Endothelial cell of umbilical vein (primary cell): ENCODE results near the gene NFIL3. TPM values are rescaled to one million over a fixed set of nuclear protein-coding genes. Genes with fewer than 3 reads are reported as not detected.
"Not testable (repeated sequence)": the region's sequence is repeated elsewhere in the genome, so short reads cannot be mapped to it uniquely, and the experiment has no call there.

Source experiments
- BruUV-seq: library from RNA; stranded (reverse); fragments of 400-500 nt; replicated peaks from 2 replicates; lab custom pipeline; 2021; lab: Mats Ljungman, UMichigan
- CTCF ChIA-PET: fragments of 300-600, 350-600 bp; sonication (Branson Sonifier 250); formaldehyde crosslinking; loops from one replicate; lab custom pipeline; 2021; ENCODE audit warnings: antibody characterized with exemption, inconsistent platforms; lab: Charles Lee
- POLR2A ChIA-PET: fragments of 300-600, 350-600 bp; sonication (Branson Sonifier 250); formaldehyde crosslinking; loops from one replicate; lab custom pipeline; 2021; ENCODE audit warnings: antibody characterized with exemption, inconsistent platforms; lab: Charles Lee
- DNase-seq: peaks from one replicate; pipeline ENCODE4 v3.0.0-alpha.2; 2011; ENCODE audit warnings: low read depth, low spot score
- FAIRE-seq: peaks from 2 replicates; lab custom pipeline; 2011; peaks lifted over from hg19 to GRCh38; lab: Jason Lieb, UNC
- H2AFZ ChIP-seq: 2 replicates; pipeline ENCODE4 v1.6.0; 2012; ENCODE audit warnings: low read depth, low read length, control low read depth, inconsistent platforms
- H3K27ac ChIP-seq: 2 replicates; pipeline ENCODE4 v1.5.1; 2011; ENCODE audit warnings: low read depth, mild to moderate bottlenecking, control low read depth, low read length, moderate library complexity; ENCODE audit not compliant: insufficient read depth
- H3K27me3 ChIP-seq, 2 experiments: 2 replicates each; pipeline versions ENCODE4 v1.6.0 to v1.6.1; 2011; ENCODE audit warnings: low read length in 2 of 2, mixed read lengths in 1 of 2; ENCODE audit not compliant: control insufficient read depth in 2 of 2, insufficient read depth in 2 of 2
- H3K36me3 ChIP-seq, 2 experiments: 2 replicates in 1 of 2; 3 replicates in 1 of 2; pipeline ENCODE4 v1.5.1; 2011; ENCODE audit warnings: low read length in 2 of 2, mild to moderate bottlenecking in 1 of 2, moderate library complexity in 1 of 2; ENCODE audit not compliant: control insufficient read depth in 2 of 2, insufficient read depth in 2 of 2; ENCODE audit errors: extremely low read depth in 1 of 2
- H3K4me1 ChIP-seq: 3 replicates; pipeline ENCODE4 v1.5.1; 2011; ENCODE audit warnings: mild to moderate bottlenecking, low read length; ENCODE audit not compliant: control insufficient read depth, insufficient read depth; ENCODE audit errors: extremely low read depth
- H3K4me2 ChIP-seq: 2 replicates; pipeline ENCODE4 v1.6.1; 2011; ENCODE audit warnings: low read length, control low read depth, mixed read lengths; ENCODE audit not compliant: insufficient read depth
- H3K4me3 ChIP-seq, 3 experiments: fragments of 200-600 bp in 1 of 3; sonication (generic), shearing (Covaris generic) in 1 of 3; replicated peaks in 1 of 3; 2 replicates each; pipeline ENCODE4 v1.5.1; 2011 to 2016; ENCODE audit warnings: control low read depth in 3 of 3, low read length in 3 of 3, mild to moderate bottlenecking in 2 of 3, inconsistent platforms in 1 of 3, low read depth in 1 of 3, moderate library complexity in 1 of 3; ENCODE audit not compliant: insufficient read depth in 1 of 3
- H3K79me2 ChIP-seq: 2 replicates; pipeline ENCODE4 v1.6.0; 2012; ENCODE audit warnings: low read length, inconsistent platforms; ENCODE audit not compliant: control insufficient read depth, insufficient read depth
- H3K9ac ChIP-seq: replicated peaks from 2 replicates; pipeline ENCODE3; 2011; ENCODE audit warnings: low read length, control low read depth; ENCODE audit not compliant: insufficient read depth; ENCODE audit errors: extremely low read depth
- H3K9me1 ChIP-seq: replicated peaks from 3 replicates; pipeline ENCODE4 v1.6.0; 2011; ENCODE audit warnings: mild to moderate bottlenecking, low read length; ENCODE audit not compliant: control insufficient read depth, insufficient read depth; ENCODE audit errors: extremely low read depth
- H3K9me3 ChIP-seq: replicated peaks from 2 replicates; pipeline ENCODE4 v1.5.1; 2012; ENCODE audit warnings: low read length, inconsistent platforms; ENCODE audit not compliant: control insufficient read depth, insufficient read depth
- H4K20me1 ChIP-seq: replicated peaks from 2 replicates; pipeline ENCODE3; 2011; ENCODE audit warnings: mild to moderate bottlenecking, low read length; ENCODE audit not compliant: control insufficient read depth, insufficient read depth; ENCODE audit errors: extremely low read depth
- EZH2 ChIP-seq: IDR thresholded peaks from 2 replicates; pipeline ENCODE4 v1.6.1; 2012; ENCODE audit warnings: borderline replicate concordance, low read depth, mild to moderate bottlenecking, moderate library complexity, low read length, inconsistent platforms; ENCODE audit not compliant: severe bottlenecking
- FOS ChIP-seq: IDR thresholded peaks from 2 replicates; pipeline ENCODE4 v1.6.1; 2011; ENCODE audit warnings: mild to moderate bottlenecking, low read length, moderate library complexity, borderline replicate concordance; ENCODE audit not compliant: insufficient read depth
- GATA2 ChIP-seq: IDR thresholded peaks from 2 replicates; pipeline ENCODE4 v1.7.0; 2011; ENCODE audit warnings: low read depth, mild to moderate bottlenecking, moderate library complexity, mixed read lengths, low read length; ENCODE audit not compliant: insufficient read length, insufficient read depth
- JUN ChIP-seq: IDR thresholded peaks from 2 replicates; pipeline ENCODE4 v1.6.1; 2011; ENCODE audit warnings: borderline replicate concordance, low read depth; ENCODE audit not compliant: insufficient read length, insufficient read depth
- MYC ChIP-seq: IDR thresholded peaks from one replicate; pipeline ENCODE4 v1.6.1; 2011; ENCODE audit warnings: mild to moderate bottlenecking, low read depth, low read length
- POLR2A ChIP-seq: IDR thresholded peaks from 2 replicates; pipeline ENCODE4 v1.6.1; 2012; ENCODE audit warnings: low read depth, mild to moderate bottlenecking, control low read depth, low read length
- POLR2AphosphoS5 ChIP-seq: IDR thresholded peaks from 2 replicates; pipeline ENCODE4 v1.6.1; 2012; ENCODE audit warnings: low read depth, mild to moderate bottlenecking, control low read depth, low read length, moderate library complexity; ENCODE audit not compliant: insufficient read depth
- dilution Hi-C: fragments of 300-500 bp; cut with MboI; formaldehyde crosslinking; loops from one replicate; pipeline ENCODE4 v1.15.0; 2019; ENCODE audit warnings: low sequenced_read_pairs; ENCODE audit not compliant: extremely low pct_ligation_motif_present
- intact Hi-C: fragments of 100-400 bp; cut with micrococcal nuclease; formaldehyde crosslinking; loops from one replicate; pipeline ENCODE4 v1.10.0; 2022
- polyA plus RNA-seq, 4 experiments: library from polyadenylated mRNA; depleted of rRNA in 3 of 4; stranded (reverse) in 3 of 4; unstranded in 1 of 4; fragments of >200 nt; gene quantifications; 2 replicates each; pipeline versions ENCODE4 v1.2.1 to v1.2.3, GENCODE V29; 2011 to 2012; ENCODE audit warnings: missing spikeins in 1 of 4
- total RNA-seq: library from RNA; stranded (reverse); gene quantifications from 2 replicates; pipeline ENCODE4 v1.2.3, GENCODE V29; 2021
- TF ChIP-seq, protein P1 (sequence below): IDR thresholded peaks from 2 replicates; pipeline ENCODE4 v1.6.1; 2011; ENCODE audit not compliant: insufficient read depth, insufficient read length
- TF ChIP-seq, protein P2 (sequence below), 2 donors: IDR thresholded peaks; 1 replicate in 1 of 2; 2 replicates in 1 of 2; pipeline ENCODE4 v1.5.1; 2011; ENCODE audit warnings: low read length in 2 of 2, mild to moderate bottlenecking in 2 of 2, moderate library complexity in 2 of 2, control low read depth in 1 of 2, inconsistent platforms in 1 of 2, low read depth in 1 of 2; ENCODE audit not compliant: insufficient read depth in 1 of 2; ENCODE audit errors: extremely low read depth in 1 of 2

The NFIL3 gene
- total and polyA plus RNA-seq, 2 donors (not counting 3 experiments of a cell fraction or from before 2014, with no cell fraction given): 2.9 to 10.5 TPM

DNA sequence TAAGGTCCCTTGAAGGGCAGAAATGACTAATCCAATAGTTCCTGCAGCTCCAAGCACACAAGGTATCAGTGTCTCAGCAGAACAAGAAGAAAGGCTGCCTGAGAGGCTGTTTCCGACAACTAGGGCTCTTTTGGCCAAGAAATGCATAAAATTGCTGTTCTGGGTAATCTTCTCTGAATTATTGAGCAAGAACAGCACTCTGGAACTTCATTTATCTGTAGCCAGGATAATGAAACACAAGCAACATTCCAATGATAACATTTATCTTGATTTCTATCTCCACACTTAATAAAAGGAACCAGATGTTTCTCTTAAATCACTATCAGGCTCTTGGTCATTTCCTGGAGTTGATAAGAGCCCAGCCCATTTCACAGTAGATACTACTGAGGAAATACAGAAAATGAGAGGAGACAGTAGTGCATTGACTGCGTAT, 44.9 kb downstream of the NFIL3 start:
- dilution Hi-C loops: no loop called here
- FAIRE-seq (peak; percentile 89), DNase-seq (peak; percentile 89)
- no peaks in the 10 kb centered on the region for H3K36me3 ChIP-seq
- H4K20me1 ChIP-seq: no peaks in the 10 kb centered on the region
- peak overlapping the region; percentile 35 for H3K4me2 ChIP-seq
- H3K4me3 ChIP-seq: no peak overlapping the region
- CTCF ChIA-PET: interaction anchor here (1.5 kb wide), 1 partner anchor 37 kb away, joined by 4 read pairs; no protein-coding TSS in a partner anchor
- H3K4me1 ChIP-seq: peaks cover 20% of the 10 kb centered on the region
- TF ChIP-seq FOS (peak; percentile 67), EZH2 (no peak), GATA2 (peak; percentile 98), MYC (no peak), JUN (peak; percentile 32), POLR2AphosphoS5 (peak; percentile 58), POLR2A (peak; percentile 37)
- TF ChIP-seq, protein P1, sequence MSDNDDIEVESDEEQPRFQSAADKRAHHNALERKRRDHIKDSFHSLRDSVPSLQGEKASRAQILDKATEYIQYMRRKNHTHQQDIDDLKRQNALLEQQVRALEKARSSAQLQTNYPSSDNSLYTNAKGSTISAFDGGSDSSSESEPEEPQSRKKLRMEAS: no peak
- TF ChIP-seq, protein P2, sequence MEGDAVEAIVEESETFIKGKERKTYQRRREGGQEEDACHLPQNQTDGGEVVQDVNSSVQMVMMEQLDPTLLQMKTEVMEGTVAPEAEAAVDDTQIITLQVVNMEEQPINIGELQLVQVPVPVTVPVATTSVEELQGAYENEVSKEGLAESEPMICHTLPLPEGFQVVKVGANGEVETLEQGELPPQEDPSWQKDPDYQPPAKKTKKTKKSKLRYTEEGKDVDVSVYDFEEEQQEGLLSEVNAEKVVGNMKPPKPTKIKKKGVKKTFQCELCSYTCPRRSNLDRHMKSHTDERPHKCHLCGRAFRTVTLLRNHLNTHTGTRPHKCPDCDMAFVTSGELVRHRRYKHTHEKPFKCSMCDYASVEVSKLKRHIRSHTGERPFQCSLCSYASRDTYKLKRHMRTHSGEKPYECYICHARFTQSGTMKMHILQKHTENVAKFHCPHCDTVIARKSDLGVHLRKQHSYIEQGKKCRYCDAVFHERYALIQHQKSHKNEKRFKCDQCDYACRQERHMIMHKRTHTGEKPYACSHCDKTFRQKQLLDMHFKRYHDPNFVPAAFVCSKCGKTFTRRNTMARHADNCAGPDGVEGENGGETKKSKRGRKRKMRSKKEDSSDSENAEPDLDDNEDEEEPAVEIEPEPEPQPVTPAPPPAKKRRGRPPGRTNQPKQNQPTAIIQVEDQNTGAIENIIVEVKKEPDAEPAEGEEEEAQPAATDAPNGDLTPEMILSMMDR (IDR thresholded peaks at IDR 0.05; ENCODE audit: extremely low read depth in 1 of 2, insufficient read depth in 1 of 2, low read depth in 1 of 2, low read length in 2 of 2): no peak
- POLR2A ChIA-PET: no interaction called here
- H3K9me3 ChIP-seq: no peaks in the 10 kb centered on the region
- no peak overlapping the region for H3K9ac ChIP-seq
- no peak overlapping the region for H3K27ac ChIP-seq
- H3K79me2 ChIP-seq: no peaks in the 10 kb centered on the region
- intact Hi-C loops: loop anchor here (1.0 to 5.0 kb wide), 5 partner anchors 16 to 341 kb away; no protein-coding TSS in a partner anchor
- H3K9me1 ChIP-seq: no peaks in the 10 kb centered on the region
- H3K27me3 ChIP-seq: no peaks in the 10 kb centered on the region
- no TSS peak for BruUV-seq
- no peak overlapping the region for H2AFZ ChIP-seq

DNA sequence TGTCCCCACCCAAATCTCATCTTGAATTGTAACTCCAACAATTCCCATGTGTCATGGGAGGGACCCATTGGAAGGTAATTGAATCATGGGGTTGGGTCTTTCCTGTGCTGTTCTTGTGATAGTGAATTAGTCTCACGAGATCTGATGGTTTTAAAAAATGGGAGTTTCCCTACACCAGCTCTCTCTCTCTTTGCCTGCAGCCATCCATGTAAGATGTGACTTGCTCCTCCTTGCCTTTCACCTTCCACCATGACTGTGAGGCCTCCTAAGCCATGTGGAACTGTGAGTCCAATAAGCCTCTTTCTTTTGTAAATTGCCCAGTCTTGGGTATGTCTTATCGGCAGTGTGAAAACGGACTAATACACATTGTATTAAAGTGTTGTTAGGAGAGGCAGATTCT, 45.6 kb downstream of the NFIL3 start:
- DNase-seq, H3K79me2 ChIP-seq, H3K36me3 ChIP-seq, H3K27me3 ChIP-seq, H3K27ac ChIP-seq, H3K9me1 ChIP-seq, FAIRE-seq, H2AFZ ChIP-seq, BruUV-seq, H3K9ac ChIP-seq, dilution Hi-C loops, H4K20me1 ChIP-seq, POLR2A ChIA-PET, H3K9me3 ChIP-seq, H3K4me3 ChIP-seq: not testable (repeated sequence)
- Histone ChIP-seq H3K4me1 (peaks cover 20% of the 10 kb centered on the region), H3K4me2 (peak overlapping the region; percentile 35)
- CTCF ChIA-PET: interaction anchor here (1.5 kb wide), 1 partner anchor 38 kb away, joined by 4 read pairs; no protein-coding TSS in a partner anchor
- intact Hi-C loops: loop anchor here (1.0 to 5.0 kb wide), 5 partner anchors 15 to 341 kb away; no protein-coding TSS in a partner anchor
